BE2C (cell line): Measurements from ENCODE around the gene MAGI2.

Experiments
- DNase-seq: peaks from one replicate; pipeline ENCODE4 v3.0.0-alpha.2; 2020
- H3K27me3 ChIP-seq: fragments of 250-450 bp; sonication (Bioruptor Pico); 2 replicates; pipeline ENCODE4 v1.5.1; 2020; ENCODE audit warnings: mild to moderate bottlenecking
- H3K36me3 ChIP-seq: fragments of 250-450 bp; sonication (Bioruptor Pico); 2 replicates; pipeline ENCODE4 v1.5.1; 2020; ENCODE audit warnings: mild to moderate bottlenecking
- H3K4me1 ChIP-seq: fragments of 250-450 bp; sonication (Bioruptor Pico); 2 replicates; pipeline ENCODE4 v1.5.1; 2020
- H3K4me3 ChIP-seq: 2 replicates; pipeline ENCODE4 v1.5.1; 2011; ENCODE audit warnings: low read depth, low read length
- H3K9me3 ChIP-seq: fragments of 250-450 bp; sonication (Bioruptor Pico); 2 replicates; pipeline ENCODE4 v1.5.1; 2020
- CTCF ChIP-seq: IDR thresholded peaks from 2 replicates; pipeline ENCODE4 v1.5.1; 2012; ENCODE audit warnings: mild to moderate bottlenecking, low read depth, low read length

Gene MAGI2

GRCh38 chr7:79332091-79332490 is 121.4 kb downstream of the MAGI2 start:
- Histone ChIP-seq H3K4me3 (no peak overlapping the region), H3K9me3 (no peaks in the 10 kb centered on the region), H3K4me1 (peaks cover 3% of the 10 kb centered on the region; the same call in 1 of the 2 replicates), H3K27me3 (no peaks in the 10 kb centered on the region), H3K36me3 (no peaks in the 10 kb centered on the region)
- DNase-seq, result no peak
- no peak for TF ChIP-seq CTCF

GRCh38 chr7:79329464-79329863 is 124.0 kb downstream of the MAGI2 start:
- no peaks in the 10 kb centered on the region for H3K27me3 ChIP-seq
- no peaks in the 10 kb centered on the region for H3K36me3 ChIP-seq
- no peak overlapping the region for H3K4me3 ChIP-seq
- H3K9me3 ChIP-seq, result no peaks in the 10 kb centered on the region
- no peaks in the 10 kb centered on the region for H3K4me1 ChIP-seq
- no peak for TF ChIP-seq CTCF
- no peak for DNase-seq

GRCh38 chr7:79320741-79321473 is 132.6 kb downstream of the MAGI2 start:
- Histone ChIP-seq H3K27me3 (no peaks in the 10 kb centered on the region), H3K9me3 (no peaks in the 10 kb centered on the region), H3K4me1 (no peaks in the 10 kb centered on the region; the same call in 1 of the 2 replicates), H3K36me3 (no peaks in the 10 kb centered on the region), H3K4me3 (no peak overlapping the region)
- DNase-seq, result no peak
- TF ChIP-seq CTCF, result no peak

- DNase-seq, result no peak
- TF ChIP-seq CTCF, result no peak
- H3K36me3 ChIP-seq, result no peaks in the 10 kb centered on the region
- no peaks in the 10 kb centered on the region; the same call in 1 of the 2 replicates for H3K4me1 ChIP-seq
- no peak overlapping the region for H3K4me3 ChIP-seq
- H3K9me3 ChIP-seq, result no peaks in the 10 kb centered on the region
- no peaks in the 10 kb centered on the region for H3K27me3 ChIP-seq
Measured at GRCh38 chr7:79319369-79319768, 134.1 kb downstream of the MAGI2 start.

- H3K27me3 ChIP-seq, result no peaks in the 10 kb centered on the region
- peaks cover 7% of the 10 kb centered on the region; the same call in 1 of the 2 replicates for H3K4me1 ChIP-seq
- TF ChIP-seq CTCF, result no peak
- H3K4me3 ChIP-seq, result no peak overlapping the region
- DNase-seq, result no peak
- H3K36me3 ChIP-seq, result no peaks in the 10 kb centered on the region
- H3K9me3 ChIP-seq, result no peaks in the 10 kb centered on the region
Measured at GRCh38 chr7:79317728-79318127, 135.7 kb downstream of the MAGI2 start.

GRCh38 chr7:79312022-79312421 is 141.4 kb downstream of the MAGI2 start:
- no peak for TF ChIP-seq CTCF
- H3K27me3 ChIP-seq, result no peaks in the 10 kb centered on the region
- no peak for DNase-seq
- H3K9me3 ChIP-seq, result no peaks in the 10 kb centered on the region
- no peaks in the 10 kb centered on the region for H3K36me3 ChIP-seq
- no peak overlapping the region for H3K4me3 ChIP-seq
- peaks cover 7% of the 10 kb centered on the region; the same call in 1 of the 2 replicates for H3K4me1 ChIP-seq
